ENCODE results near the gene KIF25.
"Not testable (repeated sequence)": the region's sequence is repeated elsewhere in the genome, so short reads cannot be mapped to it uniquely, and the experiment has no call there.

Gene KIF25

GRCh38 chr6:167996424-167997199, 859 bp upstream of the KIF25 start:
- DNase-seq: no peak

GRCh38 chr6:167998215-167998614, 744 bp downstream of the KIF25 start:
- DNase-seq: no peak

- DNase-seq: no peak
Observed at GRCh38 chr6:168000198-168001028, 2.9 kb downstream of the KIF25 start.

- no peak for DNase-seq
Observed at GRCh38 chr6:168001029-168001332, 3.5 kb downstream of the KIF25 start.

GRCh38 chr6:168001514-168001913, 4.0 kb downstream of the KIF25 start:
- DNase-seq: not testable (repeated sequence)

- no peak for DNase-seq
Observed at GRCh38 chr6:168002804-168003203, 5.3 kb downstream of the KIF25 start.

GRCh38 chr6:168004023-168004422, 6.6 kb downstream of the KIF25 start:
- no peak for DNase-seq

GRCh38 chr6:168004945-168005344, 7.5 kb downstream of the KIF25 start:
- DNase-seq: no peak

- DNase-seq: no peak
Observed at GRCh38 chr6:168005796-168006195, 8.3 kb downstream of the KIF25 start.

- no peak for DNase-seq
Observed at GRCh38 chr6:168007592-168008338, 10.3 kb downstream of the KIF25 start.

- no peak for DNase-seq
Observed at GRCh38 chr6:168009331-168009730, 11.9 kb downstream of the KIF25 start.

GRCh38 chr6:168011291-168011690, 13.8 kb downstream of the KIF25 start:
- no peak for DNase-seq

GRCh38 chr6:168012431-168013249, 15.2 kb downstream of the KIF25 start:
- DNase-seq: no peak

GRCh38 chr6:168013250-168013915, 15.9 kb downstream of the KIF25 start:
- no peak for DNase-seq

GRCh38 chr6:168014428-168014827, 17.0 kb downstream of the KIF25 start:
- no peak for DNase-seq

- no peak for DNase-seq
Observed at GRCh38 chr6:168015009-168015408, 17.5 kb downstream of the KIF25 start.

- DNase-seq: no peak
Observed at GRCh38 chr6:168015482-168016175, 18.2 kb downstream of the KIF25 start.

- DNase-seq: no peak
Observed at GRCh38 chr6:168016176-168016620, 18.7 kb downstream of the KIF25 start.

GRCh38 chr6:168016721-168017525, 19.5 kb downstream of the KIF25 start:
- no peak for DNase-seq

- DNase-seq: no peak
Observed at GRCh38 chr6:168017629-168018028, 20.2 kb downstream of the KIF25 start.

- no peak for DNase-seq
Observed at GRCh38 chr6:168018664-168019063, 21.2 kb downstream of the KIF25 start.

Data from SHP77 (cell line).